GM23338 (cell line): ENCODE data around the gene STXBP5L.

ENCODE experiments used
- CREB1 ChIP-seq: fragments of 250-450 bp; sonication (Bioruptor Pico); IDR thresholded peaks from 2 replicates; pipeline ENCODE4 v1.5.0; 2020; ENCODE audit warnings: low read depth, mild to moderate bottlenecking, moderate library complexity
- ETS1 ChIP-seq: IDR thresholded peaks from 2 replicates; pipeline ENCODE4 v1.6.1; 2016; ENCODE audit warnings: antibody characterized with exemption
- EZH2 ChIP-seq: fragments of 200-600 bp; sonication (generic); IDR thresholded peaks from one replicate; pipeline ENCODE4 v1.8.0; 2017; ENCODE audit warnings: antibody characterized with exemption, mild to moderate bottlenecking, low read depth; ENCODE audit not compliant: unreplicated experiment
- EZH2phosphoT487 ChIP-seq: fragments of 200-600 bp; sonication (generic); IDR thresholded peaks from one replicate; pipeline ENCODE4 v1.8.1; 2018; ENCODE audit warnings: antibody characterized with exemption; ENCODE audit not compliant: unreplicated experiment
- JUNB ChIP-seq: IDR thresholded peaks from one replicate; pipeline ENCODE4 v1.6.1; 2016; ENCODE audit warnings: antibody characterized with exemption; ENCODE audit not compliant: unreplicated experiment
- NANOG ChIP-seq: IDR thresholded peaks from 2 replicates; pipeline ENCODE4 v1.6.1; 2016; ENCODE audit warnings: antibody characterized with exemption, borderline replicate concordance
- POLR2AphosphoS5 ChIP-seq: IDR thresholded peaks from 2 replicates; pipeline ENCODE4 v1.6.1; 2016; ENCODE audit warnings: antibody characterized with exemption, low read depth
- STAT1 ChIP-seq: IDR thresholded peaks from one replicate; pipeline ENCODE4 v1.6.1; 2016; ENCODE audit warnings: antibody characterized with exemption; ENCODE audit not compliant: unreplicated experiment
- TF ChIP-seq, protein P1 (sequence below), 2 experiments: fragments of 200-600 bp in 1 of 2; sonication (generic) in 1 of 2; conservative IDR thresholded peaks; 2 replicates each; pipeline versions ENCODE4 v1.5.1 to v1.6.1; 2016 to 2017; ENCODE audit warnings: antibody characterized with exemption in 2 of 2, low read depth in 2 of 2, mild to moderate bottlenecking in 2 of 2, moderate library complexity in 1 of 2

DNA sequence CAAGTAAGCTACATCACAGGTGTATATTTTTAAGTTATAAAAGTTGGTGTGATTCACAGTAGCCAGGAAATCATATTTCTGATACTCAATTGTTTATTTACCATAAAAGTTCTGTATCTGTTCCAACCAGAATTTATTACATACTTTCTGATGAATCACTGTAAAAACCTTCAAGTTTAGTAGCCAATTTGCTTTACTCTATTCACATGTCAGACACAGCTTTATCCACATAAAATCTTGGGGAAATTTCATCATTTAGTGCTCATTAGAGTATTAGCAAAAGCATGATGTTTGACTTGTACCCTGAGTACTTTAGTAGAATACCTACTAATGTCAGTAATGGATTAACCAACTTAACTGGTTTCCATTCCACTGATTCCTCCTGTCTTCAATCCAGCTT lies 388.0 kb downstream of the STXBP5L start:
- TF ChIP-seq, protein P1, sequence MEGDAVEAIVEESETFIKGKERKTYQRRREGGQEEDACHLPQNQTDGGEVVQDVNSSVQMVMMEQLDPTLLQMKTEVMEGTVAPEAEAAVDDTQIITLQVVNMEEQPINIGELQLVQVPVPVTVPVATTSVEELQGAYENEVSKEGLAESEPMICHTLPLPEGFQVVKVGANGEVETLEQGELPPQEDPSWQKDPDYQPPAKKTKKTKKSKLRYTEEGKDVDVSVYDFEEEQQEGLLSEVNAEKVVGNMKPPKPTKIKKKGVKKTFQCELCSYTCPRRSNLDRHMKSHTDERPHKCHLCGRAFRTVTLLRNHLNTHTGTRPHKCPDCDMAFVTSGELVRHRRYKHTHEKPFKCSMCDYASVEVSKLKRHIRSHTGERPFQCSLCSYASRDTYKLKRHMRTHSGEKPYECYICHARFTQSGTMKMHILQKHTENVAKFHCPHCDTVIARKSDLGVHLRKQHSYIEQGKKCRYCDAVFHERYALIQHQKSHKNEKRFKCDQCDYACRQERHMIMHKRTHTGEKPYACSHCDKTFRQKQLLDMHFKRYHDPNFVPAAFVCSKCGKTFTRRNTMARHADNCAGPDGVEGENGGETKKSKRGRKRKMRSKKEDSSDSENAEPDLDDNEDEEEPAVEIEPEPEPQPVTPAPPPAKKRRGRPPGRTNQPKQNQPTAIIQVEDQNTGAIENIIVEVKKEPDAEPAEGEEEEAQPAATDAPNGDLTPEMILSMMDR (conservative IDR thresholded peaks at IDR 0.05; ENCODE audit: low read depth in 2 of 2) = no peak
- TF ChIP-seq ETS1 = no peak
- TF ChIP-seq STAT1 = no peak
- TF ChIP-seq POLR2AphosphoS5 = no peak
- TF ChIP-seq EZH2 = no peak
- TF ChIP-seq EZH2phosphoT487 = no peak
- TF ChIP-seq NANOG = no peak
- no peak for TF ChIP-seq JUNB
- no peak for TF ChIP-seq CREB1
